Stomach (tissue), 4 donors: ENCODE results near the gene TMEM101.

ENCODE experiments used
- EP300 ChIP-seq: sonication (generic); formaldehyde crosslinking; IDR thresholded peaks from one replicate; pipeline ENCODE4 v1.6.1; 2017; ENCODE audit warnings: antibody characterized with exemption
- POLR2A ChIP-seq, 4 donors: fragments of 450-650 bp; IDR thresholded peaks; one replicate each; pipeline ENCODE4 v1.6.1; 2016; ENCODE audit warnings: antibody characterized with exemption in 4 of 4, control low read depth in 2 of 4, mild to moderate bottlenecking in 1 of 4, moderate library complexity in 1 of 4
- POLR2AphosphoS5 ChIP-seq, 3 donors: sonication (generic); formaldehyde crosslinking; IDR thresholded peaks; one replicate each; pipeline ENCODE4 v1.6.1; 2016; ENCODE audit warnings: antibody characterized with exemption in 3 of 3
- TF ChIP-seq, protein P1 (sequence below), 7 experiments: fragments of 450-650 bp in 4 of 7; fragments of 200-600 bp in 3 of 7; sonication (generic) in 3 of 7; IDR thresholded peaks; one replicate each; pipeline ENCODE4 v1.5.1; 2016 to 2019; ENCODE audit warnings: antibody characterized with exemption in 7 of 7, control low read depth in 2 of 7, mild to moderate bottlenecking in 1 of 7

DNA sequence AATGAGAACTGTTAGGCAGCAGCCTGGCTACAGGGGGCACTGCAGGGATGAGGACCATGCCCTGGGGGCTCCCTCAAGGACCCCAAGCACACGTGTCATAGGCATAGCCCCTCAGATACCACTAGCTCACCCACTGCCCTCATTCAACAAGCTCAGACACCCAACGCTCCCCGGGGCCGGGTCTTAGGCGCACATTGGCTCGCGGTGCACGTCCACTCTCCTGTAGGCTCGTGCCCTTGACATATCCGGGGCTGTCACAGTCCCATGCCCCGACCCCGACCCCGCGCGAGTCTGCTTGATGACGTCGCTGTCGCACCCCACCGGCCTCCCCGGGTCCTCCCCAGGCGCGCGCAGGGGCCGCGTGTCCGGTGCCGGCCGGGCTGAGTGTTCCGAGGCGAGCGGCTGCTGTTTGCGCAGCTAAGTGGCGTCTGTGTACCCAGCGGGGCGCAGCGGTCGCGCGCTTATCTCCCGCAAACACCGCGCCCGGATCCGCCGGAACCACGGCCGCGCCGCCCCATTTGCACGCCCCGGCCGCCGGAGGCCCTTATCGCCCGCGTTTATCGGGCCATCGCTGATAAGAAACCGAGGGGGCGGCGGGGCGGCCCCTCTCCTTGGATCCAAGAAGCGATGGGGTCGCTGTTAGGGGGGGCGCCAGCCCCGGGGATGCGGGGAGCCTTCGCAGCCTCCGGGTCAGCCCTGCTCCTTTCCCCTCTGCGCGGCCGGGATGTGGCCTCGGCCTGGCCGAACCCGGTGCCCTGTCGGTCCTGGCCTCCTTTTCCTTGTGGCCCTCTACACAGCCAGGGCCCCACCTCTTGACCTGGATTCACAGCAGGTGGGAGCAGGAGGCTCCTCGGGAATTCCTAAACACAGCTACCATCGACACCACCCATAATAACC, 31.0 kb downstream of the TMEM101 start:
- TF ChIP-seq POLR2A (IDR thresholded peaks at IDR 0.05): no peak
- TF ChIP-seq, protein P1, sequence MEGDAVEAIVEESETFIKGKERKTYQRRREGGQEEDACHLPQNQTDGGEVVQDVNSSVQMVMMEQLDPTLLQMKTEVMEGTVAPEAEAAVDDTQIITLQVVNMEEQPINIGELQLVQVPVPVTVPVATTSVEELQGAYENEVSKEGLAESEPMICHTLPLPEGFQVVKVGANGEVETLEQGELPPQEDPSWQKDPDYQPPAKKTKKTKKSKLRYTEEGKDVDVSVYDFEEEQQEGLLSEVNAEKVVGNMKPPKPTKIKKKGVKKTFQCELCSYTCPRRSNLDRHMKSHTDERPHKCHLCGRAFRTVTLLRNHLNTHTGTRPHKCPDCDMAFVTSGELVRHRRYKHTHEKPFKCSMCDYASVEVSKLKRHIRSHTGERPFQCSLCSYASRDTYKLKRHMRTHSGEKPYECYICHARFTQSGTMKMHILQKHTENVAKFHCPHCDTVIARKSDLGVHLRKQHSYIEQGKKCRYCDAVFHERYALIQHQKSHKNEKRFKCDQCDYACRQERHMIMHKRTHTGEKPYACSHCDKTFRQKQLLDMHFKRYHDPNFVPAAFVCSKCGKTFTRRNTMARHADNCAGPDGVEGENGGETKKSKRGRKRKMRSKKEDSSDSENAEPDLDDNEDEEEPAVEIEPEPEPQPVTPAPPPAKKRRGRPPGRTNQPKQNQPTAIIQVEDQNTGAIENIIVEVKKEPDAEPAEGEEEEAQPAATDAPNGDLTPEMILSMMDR (IDR thresholded peaks at IDR 0.05): no peak
- peak in 2 of 3 donors; percentile 17 to 36 for TF ChIP-seq POLR2AphosphoS5 (IDR thresholded peaks at IDR 0.05)
- no peak for TF ChIP-seq EP300
